CD4-positive, alpha-beta T cell treated with Interferon alpha-2 for 1 hour (primary cell): ENCODE data around the gene NTRK3.

Source experiments
- DNase-seq, 2 donors: peaks; one replicate each; pipeline ENCODE4 v3.0.0-alpha.2; 2020 to 2022

Gene NTRK3

DNA sequence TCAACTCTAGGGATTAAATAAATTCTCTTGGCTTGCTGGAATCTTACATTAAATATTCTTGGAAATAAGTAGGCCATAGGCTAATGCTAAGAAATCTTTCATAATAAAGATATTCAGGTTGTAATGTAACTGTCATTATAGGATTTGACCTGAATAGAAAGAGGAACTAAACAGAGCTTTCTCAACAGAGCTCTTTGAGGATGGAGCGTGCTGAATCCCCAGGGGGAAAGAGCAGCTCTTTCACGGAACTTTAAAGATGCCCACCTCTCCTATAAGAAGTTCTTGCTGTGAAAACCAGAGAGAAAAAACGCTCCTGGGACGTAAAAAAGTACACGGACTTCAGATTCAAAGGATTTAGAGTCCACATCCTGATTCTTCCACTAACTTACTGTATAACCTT, 77.9 kb downstream of the NTRK3 start:
- DNase-seq: no peak

DNA sequence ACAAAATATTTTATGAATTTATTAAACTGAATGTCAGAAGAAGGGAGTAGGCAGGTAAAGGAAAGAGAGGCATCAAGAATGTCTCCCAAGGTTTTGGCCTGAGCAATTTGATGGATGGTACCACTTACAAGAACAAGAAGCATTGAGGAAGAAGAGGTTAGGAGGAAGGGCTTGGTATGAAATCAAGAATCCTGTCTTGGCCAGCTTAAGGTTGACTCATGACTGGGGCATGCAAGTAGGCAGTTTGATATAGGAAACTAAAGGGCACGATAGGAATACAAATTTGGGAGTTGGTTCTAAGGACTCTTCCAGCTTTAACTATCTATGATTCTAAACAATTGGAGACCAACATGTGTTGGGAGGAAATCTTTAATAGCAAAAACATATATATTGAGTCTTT, 79.1 kb downstream of the NTRK3 start:
- DNase-seq: no peak

DNA sequence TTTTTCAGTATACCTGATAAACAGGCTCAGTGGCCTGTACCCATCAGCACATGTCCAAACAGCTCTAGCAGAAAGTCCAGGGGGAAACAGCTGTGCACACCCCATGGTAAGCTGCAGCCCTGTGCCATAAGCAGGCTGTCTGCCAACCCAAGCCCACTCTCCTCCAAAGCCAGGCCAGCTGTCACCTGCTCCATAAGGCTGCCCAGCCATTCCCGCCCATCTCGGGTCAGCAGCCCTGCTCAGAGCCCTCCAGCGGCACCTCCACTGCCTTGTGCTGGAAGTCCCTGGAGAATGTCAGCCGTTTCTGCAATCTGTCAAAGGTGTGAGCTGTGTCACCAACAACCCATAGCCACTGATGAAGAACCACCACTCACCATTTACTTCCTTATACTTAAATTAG, 82.0 kb downstream of the NTRK3 start:
- no peak for DNase-seq

DNA sequence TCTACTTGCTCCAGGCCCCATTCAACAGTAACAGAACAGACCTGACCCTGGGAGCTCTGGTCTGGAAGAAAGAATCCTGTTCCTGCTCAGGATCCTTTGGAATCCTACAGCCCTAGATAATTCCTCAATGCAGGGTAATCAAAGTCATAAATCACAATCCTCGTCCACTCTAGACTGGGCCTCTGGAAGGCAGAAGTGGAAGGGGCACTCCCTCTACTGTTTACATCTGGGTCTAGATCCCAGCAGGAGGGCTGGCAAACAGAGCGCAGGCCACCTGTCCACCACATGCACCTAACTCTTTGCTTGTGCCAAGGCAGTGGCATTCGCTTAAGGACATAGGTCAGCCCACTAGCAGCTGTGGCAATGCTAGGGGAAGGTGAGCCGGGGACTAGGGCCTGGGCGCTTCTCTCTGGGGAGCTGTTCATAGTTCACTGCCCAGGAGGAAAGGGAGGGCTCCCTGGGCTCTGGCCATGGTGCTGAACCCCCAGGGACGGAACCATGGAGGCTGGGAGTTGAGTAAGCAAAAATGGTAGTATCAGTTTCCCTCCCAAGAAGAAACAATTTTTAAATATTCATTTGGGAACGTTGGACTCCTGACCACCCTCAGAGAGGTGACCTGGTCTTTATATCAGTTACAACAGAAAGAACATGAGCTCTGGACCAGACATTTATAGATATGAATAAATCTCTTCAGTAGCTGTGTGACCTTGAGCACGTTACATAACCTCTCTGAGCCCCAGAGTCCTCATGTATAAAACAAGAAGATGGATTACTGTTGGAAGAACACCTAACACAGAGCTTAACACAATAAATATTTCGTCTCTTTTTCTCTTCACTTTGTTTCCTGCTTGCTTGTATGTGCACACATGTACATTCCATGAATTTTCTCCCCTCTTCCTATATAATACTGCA, 90.2 kb downstream of the NTRK3 start:
- no peak for DNase-seq

DNA sequence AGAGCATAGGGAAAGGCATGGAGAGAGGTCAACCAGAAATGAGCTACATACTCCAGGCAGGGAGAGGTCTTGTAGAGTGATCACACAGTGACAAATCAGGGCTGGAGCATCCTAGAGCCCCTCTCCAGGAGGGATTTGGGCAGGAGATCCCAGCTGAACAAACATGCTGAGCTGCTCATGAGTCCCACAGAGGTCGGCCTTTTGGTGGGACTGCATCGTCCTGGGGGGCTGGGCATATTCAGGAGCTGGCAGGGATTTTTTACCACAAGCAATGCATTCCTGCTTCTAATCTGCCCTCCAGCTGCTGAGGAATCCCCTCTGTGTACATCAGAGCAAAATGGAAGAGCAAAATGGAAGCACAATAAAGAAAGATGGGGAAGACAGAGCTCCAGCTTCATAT, 94.9 kb downstream of the NTRK3 start:
- no peak for DNase-seq

DNA sequence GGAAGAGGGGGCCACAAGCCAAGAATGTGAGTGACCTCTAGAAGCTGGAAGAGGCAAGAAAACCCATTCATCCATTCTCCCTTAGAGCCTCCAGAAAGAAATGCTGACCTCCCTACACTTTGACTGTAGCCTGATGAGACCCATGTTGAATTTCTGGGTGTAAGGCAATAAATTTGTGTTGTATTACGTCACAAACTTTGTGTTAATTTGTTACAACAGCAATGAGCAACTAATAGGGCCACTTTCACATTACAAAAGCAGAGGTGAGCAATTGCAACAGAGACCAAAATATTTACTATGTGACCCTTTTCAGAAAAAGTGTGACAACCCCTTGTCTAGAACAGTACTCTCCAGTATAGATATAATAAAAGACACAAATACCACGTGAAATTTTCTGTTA, 101.2 kb downstream of the NTRK3 start:
- DNase-seq: no peak

DNA sequence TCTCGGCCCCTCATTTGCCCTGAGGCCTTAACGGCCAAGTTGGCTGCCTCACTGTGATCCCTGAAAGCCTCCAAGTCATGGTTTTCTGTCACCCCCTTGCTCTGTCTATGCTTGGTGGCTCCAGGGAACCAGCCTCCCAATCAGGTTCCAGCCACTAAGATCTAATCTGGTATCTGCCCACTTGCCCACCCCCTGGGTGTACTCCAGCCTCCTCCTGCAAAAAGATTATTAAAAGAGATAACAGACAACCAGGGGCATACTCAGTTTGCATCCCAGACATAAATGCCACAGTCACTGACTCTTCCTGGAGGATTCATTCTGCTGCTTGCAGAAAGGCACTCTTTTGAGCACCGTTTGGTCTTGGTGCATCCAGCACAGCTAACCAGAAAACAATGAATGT, 103.9 kb downstream of the NTRK3 start:
- no peak for DNase-seq

DNA sequence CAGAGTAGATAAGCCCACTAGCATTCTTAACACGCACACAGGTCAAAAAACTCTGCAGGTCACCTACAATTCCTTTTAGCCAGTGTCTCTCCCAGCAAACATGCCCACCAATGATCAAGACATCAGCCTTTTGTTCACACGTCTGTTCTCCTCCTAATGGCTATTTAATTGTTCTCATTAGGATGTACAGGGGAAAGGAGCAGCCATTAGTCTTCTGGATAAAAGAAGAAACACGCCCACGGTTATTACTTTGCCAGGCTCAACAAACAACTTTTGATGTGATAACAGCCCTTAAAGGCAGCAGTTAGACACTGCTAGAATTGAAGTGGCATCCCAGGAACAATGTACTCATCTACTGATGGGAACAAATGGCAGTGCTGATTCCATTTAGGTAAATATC, 108.8 kb downstream of the NTRK3 start:
- DNase-seq: no peak

DNA sequence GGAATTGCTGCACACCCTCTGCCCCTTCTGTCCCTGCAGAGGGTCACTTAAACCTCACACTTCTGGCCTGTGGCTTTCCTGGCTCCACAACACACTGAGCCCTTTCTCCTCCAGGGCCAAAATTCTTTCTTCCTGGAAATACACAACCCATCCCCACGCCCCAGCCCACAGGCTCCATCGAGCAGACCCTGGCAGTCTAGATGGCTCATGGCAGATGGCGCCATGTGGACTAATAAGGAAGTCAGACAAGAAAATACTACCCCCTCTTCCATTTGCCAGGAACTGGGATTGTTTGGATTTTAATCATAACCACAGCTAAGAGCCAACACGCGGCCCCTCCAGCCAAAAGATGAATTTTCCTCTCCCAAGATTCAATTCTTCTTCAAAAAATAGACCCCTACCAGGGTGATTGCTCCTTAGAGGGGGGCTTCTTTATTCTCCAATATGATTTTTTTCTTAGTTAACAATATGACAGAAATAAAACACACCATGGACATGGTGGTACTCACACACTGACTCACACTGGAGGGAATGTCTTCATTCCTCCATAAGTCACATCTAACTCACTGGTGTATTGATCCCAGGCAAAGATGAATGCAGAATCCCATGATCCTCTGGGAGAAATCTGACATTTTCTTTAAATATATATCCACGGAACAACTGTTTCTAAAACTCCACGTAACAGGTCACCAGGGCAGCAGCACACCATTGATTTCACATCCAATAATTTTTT, 111.5 kb downstream of the NTRK3 start:
- DNase-seq: no peak

DNA sequence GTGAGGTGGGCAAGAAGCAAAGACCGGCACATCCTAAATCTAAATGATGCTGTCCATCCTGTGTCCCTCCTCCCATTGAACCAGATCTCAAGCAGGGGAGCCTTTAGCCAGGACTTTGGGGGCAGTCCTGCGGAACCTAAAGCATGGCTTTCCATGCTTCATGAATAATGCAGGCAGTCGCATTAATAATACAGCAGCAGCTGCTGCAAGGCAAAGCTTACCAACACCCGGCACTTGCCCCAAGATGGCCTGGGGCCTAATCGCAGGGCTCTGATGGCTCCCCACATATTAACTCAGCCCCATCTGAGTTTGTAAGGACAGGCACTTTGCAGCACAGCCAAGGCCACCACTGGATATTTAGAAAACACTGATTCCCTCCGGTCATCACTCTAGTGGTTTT, 114.4 kb downstream of the NTRK3 start:
- DNase-seq: no peak

DNA sequence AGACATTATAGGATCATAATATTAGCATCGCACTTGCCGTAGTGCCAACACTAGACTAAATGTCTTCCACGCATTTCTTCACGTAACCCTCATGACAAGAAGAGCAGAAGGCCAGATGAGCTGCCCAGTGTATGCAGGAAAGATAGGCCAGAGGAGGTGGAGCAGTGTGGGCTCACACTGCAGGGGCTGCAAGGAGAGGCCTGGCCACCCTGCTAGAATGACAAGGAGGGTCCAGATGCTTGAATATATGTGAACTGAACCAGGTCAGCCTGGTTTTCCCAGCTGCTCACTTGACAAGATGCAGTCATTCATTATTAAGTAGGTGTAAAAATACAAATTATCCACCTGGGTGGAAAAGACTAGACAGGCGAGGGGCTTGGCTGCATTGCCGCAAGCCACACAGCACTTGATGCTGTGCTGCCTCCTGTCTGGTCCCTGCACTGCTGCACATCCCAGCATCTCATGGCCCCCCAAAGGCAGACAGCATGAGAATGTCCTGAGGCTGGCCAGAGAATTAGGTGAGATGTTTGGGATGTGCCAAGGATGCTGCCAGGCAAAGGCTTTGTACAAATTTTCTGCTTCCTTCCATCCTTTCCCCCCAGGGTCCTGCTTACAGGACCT, 115.2 kb downstream of the NTRK3 start:
- DNase-seq: no peak

DNA sequence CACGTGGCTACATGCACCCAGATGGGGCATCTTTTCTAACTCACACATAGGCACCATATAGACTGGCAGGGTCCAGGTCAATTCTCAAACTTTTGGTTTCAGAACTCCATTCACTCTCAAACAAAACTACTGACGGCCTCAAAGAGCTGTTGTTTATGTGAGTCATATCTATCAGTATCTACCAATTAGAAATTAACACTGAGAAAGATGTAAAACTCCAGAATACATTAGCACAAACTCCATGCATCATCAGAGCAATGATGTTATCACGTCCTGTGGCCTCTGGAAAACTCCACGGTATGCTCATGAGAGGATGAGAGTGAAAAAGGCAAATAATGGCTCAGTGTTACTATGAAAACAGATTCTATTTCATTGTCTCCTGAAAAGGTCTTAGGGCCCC, 116.1 kb downstream of the NTRK3 start:
- no peak for DNase-seq

DNA sequence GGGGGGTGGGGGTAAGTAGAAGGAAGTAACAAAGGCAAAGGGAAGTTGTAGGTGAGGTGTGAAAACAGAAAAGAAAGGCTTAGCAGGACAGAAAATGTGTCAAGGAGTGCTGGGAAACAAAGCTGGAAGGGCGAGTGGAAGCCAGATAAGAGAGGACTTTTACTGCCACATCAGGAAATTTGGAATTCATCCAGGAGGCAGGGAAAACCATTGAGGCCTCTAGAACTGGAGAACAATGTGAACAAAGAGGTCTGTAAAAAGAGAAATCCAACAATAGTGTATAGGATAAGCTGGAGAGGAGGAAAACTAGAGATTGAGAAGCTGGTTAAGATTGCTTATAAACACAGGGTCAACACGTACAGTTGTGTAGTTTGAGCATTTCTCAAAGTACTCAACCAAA, 116.6 kb downstream of the NTRK3 start:
- no peak for DNase-seq

DNA sequence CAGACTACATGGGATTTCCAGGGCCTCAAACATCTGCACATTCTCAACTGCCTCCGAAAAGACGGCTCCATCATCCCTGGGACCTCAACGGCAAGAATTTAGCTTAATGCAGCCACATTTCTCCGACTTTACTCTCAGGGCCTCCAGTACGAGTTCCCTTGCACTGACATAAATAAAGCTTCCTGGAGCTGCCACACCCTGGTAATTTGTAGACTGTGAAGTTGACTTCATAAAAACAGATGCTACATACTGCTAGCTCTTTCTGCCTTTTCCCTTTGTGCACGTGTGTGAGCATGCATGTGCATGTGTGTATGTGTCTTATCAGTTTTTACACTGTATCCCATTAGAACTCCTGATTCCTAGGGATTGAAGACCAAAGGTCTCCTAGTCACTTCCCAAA, 122.7 kb downstream of the NTRK3 start:
- no peak for DNase-seq

DNA sequence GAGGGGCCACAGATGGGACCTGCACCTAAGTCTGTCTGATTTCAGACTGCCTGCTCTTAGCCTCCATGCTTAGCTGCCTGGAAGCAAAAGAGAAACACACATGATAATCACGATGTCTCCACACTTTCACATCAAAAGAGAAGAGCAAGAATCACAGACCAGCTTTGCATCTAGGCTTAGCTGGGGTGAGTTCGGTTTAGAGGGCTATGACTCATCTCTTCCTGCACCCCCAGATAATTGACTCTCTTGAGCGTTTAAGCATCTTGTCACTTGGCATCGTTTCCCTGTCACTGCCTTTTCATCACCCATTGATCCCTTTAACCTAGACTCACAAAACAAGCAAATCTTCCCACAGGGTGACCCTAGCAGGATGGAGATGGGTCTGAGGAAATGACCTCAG, 124.0 kb downstream of the NTRK3 start:
- no peak for DNase-seq

DNA sequence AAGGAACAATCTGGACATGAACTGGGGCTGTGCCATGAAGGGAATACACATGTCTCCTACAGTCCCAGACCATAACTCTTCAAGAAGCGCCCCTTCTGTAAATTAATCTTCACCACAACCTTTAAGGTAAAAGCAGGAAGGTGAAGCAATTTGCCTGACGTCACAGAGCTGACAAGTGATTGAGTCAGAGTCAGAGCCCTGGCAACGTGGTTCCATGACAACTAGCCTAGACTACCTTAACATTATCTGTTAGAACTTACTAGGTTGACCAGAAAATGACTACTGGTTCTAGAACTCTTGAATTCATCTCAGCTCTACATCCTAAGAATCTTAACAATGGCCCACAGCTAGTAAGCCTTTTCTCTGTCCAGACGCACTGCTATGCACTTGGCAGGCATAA, 124.6 kb downstream of the NTRK3 start:
- DNase-seq: no peak

DNA sequence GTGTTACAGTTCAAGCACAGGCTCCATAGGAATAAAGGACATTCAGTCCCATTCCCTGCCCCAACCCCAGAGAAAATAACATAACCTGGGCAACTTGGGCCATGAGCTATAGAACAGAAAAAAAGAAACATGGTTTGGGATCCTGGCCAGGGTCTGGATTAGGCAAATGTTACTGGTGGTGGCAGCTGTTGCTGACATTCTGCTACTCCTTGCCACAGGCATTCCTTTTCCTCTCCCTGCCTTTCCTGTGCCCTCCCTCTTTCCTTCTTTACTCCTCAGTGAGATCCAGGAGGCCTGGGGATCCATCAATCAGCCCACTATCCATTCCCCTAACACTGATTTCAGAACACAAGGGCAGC, 129.1 kb downstream of the NTRK3 start:
- DNase-seq: no peak

DNA sequence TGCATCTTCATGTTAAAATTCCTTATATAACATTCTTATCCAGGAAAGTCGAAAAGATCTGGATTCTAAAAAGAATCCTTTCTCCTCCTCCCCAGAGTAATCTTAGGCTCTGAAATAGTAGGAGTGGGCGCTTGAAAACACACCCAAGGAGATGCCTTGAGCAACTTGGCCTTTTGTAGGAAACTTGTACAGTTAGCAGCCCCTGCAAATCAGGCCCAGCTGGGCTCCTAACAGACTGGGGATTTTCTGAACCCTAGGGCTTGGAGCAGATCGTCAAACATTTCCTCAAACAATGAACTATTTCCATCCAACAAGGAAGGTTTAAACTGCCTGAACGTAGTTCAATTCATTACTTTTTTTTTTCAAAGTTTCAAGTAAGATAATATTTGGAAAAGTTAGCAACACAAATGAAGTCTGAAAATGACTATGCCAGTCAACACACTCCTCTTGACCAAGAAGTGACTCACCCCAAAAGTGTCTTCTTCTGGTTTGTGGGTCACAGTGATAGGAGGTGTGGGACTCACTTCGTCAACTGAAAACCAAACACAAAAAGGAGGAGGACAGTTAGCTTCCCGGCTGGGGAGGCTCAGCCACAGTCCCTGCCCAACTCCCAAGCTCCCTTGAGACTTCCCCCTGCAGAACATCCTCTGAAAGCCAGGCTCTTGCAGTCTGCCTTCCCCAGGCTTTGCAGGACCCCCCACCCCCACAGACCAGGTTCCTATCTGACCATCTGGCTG, 129.7 kb downstream of the NTRK3 start:
- no peak for DNase-seq

DNA sequence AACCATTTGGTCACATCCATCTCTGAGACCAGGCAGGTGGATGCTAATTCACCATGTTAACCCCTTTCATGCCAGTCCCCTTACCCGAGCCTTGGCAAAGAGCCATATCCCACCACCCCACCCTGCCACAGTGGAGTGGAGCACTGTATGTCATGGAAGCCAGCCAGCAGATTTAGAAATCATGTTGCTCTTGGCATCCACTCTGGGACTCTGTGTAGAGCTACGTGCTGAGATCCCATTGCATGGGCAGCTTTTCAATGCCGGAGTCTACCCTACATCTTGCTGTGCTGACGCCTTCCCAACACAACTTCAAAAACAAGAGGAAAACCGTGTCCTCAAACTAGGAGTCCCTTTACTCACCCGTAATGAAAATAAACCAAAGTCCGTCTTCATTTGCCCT, 131.0 kb downstream of the NTRK3 start:
- DNase-seq: no peak

DNA sequence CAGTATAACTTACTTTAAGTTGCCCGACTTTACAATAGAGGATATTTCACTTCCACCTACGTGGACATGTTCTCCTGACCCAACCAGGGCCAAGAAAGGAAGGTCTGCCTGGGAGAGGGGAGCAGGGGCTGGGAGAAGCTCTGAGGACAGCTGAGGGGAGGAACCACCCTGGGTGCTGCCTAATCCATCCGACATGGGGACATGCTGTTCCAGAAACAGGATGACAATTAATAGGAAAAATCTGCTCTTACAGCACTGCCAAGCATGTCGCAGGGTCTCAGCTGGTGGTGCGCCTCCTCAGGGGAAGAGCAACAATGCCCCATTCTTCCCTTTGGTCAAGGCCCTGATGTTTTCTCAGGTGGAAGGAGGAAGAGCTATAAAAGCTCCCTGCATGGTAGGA, 132.3 kb downstream of the NTRK3 start:
- no peak for DNase-seq

DNA sequence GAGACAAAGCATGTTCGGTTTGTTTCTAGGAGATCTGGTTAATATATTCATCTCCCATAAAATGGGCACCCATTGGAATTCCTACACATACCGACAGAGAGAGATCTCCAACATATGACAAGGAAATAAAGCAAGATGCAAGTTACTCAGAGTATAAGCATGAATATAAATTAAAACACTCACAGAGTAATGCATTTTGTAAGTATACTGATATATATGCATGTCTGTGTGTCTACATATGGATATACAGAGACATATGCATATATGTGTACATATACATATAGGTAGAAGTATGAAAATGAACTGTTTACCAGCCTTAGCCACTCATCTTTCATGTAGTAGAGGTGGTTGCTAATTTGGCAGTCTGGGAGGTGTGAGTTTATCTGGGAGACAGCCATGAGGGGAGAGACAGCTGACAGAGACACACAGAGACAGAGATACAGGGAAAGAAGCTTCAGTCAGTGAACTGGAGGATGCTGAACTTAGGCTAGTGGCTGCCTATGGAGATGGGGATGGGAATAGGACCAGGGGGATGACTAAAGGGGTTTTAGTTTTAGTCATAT, 134.5 kb downstream of the NTRK3 start:
- no peak for DNase-seq

DNA sequence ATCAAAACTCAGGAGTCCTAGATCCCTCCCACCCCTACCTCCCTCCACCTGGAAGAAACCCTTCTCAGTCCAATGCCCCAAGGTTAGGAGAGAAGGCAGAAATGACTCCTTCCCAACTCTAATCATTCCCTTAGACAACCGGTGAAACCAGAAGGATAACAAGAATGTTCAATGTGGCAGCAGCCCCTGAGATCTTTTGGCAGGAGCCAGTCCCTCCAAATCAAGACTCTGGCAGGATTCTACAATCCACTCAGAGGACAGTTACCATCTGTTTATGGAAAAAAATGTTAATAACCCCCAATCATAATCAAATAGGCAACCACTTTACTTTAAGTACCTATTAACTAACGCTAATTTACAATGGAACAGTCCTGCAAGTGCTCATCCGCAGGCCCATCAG, 136.5 kb downstream of the NTRK3 start:
- DNase-seq: no peak

DNA sequence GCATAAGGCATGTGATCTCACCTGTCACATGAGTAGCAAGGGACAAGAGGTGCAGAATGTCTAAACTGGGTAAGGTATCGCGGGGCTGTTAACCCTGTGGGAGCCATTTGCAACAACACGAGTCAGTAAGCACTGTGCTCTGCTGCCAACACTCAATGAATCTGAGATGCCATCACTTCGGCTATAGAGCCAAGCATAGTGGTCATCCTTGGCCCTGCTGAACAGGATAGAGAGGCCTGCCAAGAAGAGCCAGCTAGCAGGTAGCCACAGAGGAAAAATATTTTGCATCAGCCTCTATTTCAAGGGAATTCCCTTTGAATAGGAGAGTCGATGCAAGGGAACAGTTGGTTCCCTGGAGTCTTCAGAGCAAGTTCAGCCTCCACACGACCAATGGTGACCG, 137.8 kb downstream of the NTRK3 start:
- DNase-seq: no peak
